Transverse colon (tissue), 4 donors: ENCODE results near the gene RB1.

ENCODE experiments used
- CTCF ChIP-seq, 5 experiments: fragments of 200-600 bp in 3 of 5; fragments of 450-650 bp in 2 of 5; sonication (generic) in 3 of 5; IDR thresholded peaks; 1 replicate in 2 of 5; 2 replicates in 3 of 5; pipeline ENCODE4 v1.5.1; 2016 to 2017; ENCODE audit warnings: antibody characterized with exemption in 5 of 5, inconsistent platforms in 3 of 5, mild to moderate bottlenecking in 2 of 5, moderate library complexity in 1 of 5
- EP300 ChIP-seq: sonication (generic); formaldehyde crosslinking; IDR thresholded peaks from one replicate; pipeline ENCODE4 v1.6.1; 2017; ENCODE audit warnings: antibody characterized with exemption, low read depth
- POLR2A ChIP-seq: fragments of 450-650 bp; IDR thresholded peaks from one replicate; pipeline ENCODE4 v1.6.1; 2016; ENCODE audit warnings: antibody characterized with exemption, mild to moderate bottlenecking, moderate library complexity
- POLR2AphosphoS5 ChIP-seq, 3 donors: sonication (generic); formaldehyde crosslinking; IDR thresholded peaks; one replicate each; pipeline ENCODE4 v1.6.1; 2016; ENCODE audit warnings: antibody characterized with exemption in 3 of 3

DNA sequence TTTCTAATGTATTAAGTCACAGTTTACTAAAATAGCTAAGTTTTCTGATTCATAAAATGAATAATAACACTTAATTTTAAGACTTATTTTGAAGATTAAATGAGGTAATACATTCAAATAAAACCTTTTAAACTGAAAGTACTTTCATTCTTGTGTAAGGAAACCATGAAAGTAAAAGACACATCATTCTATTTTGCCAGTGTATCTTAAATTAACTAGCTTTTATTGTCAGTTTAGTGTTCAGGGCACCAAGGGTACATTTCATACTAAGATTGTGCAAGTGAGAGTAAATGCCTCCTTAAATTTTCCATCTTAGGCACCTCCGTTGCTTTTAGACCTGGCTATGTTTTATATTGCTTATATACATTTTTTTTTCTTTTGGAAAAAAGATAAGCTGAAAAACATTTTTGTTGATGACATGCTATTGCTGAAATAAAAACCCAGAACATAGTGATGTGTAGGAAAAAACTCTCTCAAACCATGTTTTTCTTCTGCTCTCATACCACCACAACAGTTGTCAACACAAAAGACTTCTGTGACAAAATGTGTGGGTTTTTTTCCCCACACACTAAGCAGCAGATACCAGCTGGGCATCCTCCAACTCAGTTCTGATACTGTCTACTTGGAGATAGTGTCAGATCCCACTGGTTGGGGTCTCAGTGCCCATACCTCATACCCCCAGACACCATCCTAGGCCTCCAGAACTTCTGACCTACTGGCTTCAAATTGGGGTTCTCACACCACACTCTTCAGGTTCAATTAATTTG is 140.1 kb downstream of the RB1 start:
- TF ChIP-seq CTCF (IDR thresholded peaks at IDR 0.05) (no peak), POLR2AphosphoS5 (IDR thresholded peaks at IDR 0.05) (no peak), POLR2A (no peak), EP300 (no peak)
